ENCODE measurements around the gene PODXL. TPM values are rescaled to one million over a fixed set of nuclear protein-coding genes. Genes with fewer than 3 reads are reported as not detected.

PODXL gene
- 100 to 1,000 TPM; 692 to 723 (median 710) TPM for polyA plus RNA-seq (ENCODE audit: insufficient read length in 4 of 4)

- no peak for DNase-seq (ENCODE audit: low read depth in 4 of 4, low spot score in 2 of 4)
These were observed at the start of gene PODXL for GRCh38 chr7:131556053-131556908. Gene PODXL, minus strand, starts transcription at chr7:131556628. Its CDS starts 269 bp downstream, at chr7:131556359.

GRCh38 chr7:131605280-131605878 is 49.0 kb upstream of the PODXL start:
- DNase-seq (ENCODE audit: low read depth in 4 of 4, low spot score in 2 of 4): no peak

GRCh38 chr7:131604841-131605279 is 48.4 kb upstream of the PODXL start:
- no peak for DNase-seq (ENCODE audit: low read depth in 4 of 4, low spot score in 2 of 4)

- no peak for DNase-seq (ENCODE audit: low read depth in 4 of 4, low spot score in 2 of 4)
These were observed 47.5 kb upstream of the PODXL start for GRCh38 chr7:131603932-131604331.

- DNase-seq (ENCODE audit: low read depth in 4 of 4, low spot score in 2 of 4): no peak
These were observed 46.6 kb upstream of the PODXL start for GRCh38 chr7:131602994-131603372.

GRCh38 chr7:131602304-131602993 is 46.0 kb upstream of the PODXL start:
- DNase-seq (ENCODE audit: low read depth in 4 of 4, low spot score in 2 of 4): no peak

- DNase-seq (ENCODE audit: low read depth in 4 of 4, low spot score in 2 of 4): no peak
These were observed 43.9 kb upstream of the PODXL start for GRCh38 chr7:131600085-131600881.

- no peak for DNase-seq (ENCODE audit: low read depth in 4 of 4, low spot score in 2 of 4)
These were observed 40.4 kb upstream of the PODXL start for GRCh38 chr7:131596785-131597184.

- DNase-seq (ENCODE audit: low read depth in 4 of 4, low spot score in 2 of 4): no peak
These were observed 39.3 kb upstream of the PODXL start for GRCh38 chr7:131595699-131596098.

- no peak for DNase-seq (ENCODE audit: low read depth in 4 of 4, low spot score in 2 of 4)
These were observed 35.4 kb upstream of the PODXL start for GRCh38 chr7:131591687-131592319.

GRCh38 chr7:131587315-131587923 is 31.0 kb upstream of the PODXL start:
- no peak for DNase-seq (ENCODE audit: low read depth in 4 of 4, low spot score in 2 of 4)

- DNase-seq (ENCODE audit: low read depth in 4 of 4, low spot score in 2 of 4): no peak
These were observed 30.3 kb upstream of the PODXL start for GRCh38 chr7:131586759-131587158.

GRCh38 chr7:131586259-131586658 is 29.8 kb upstream of the PODXL start:
- DNase-seq (ENCODE audit: low read depth in 4 of 4, low spot score in 2 of 4): no peak

GRCh38 chr7:131583430-131583829 is 27.0 kb upstream of the PODXL start:
- DNase-seq (ENCODE audit: low read depth in 4 of 4, low spot score in 2 of 4): no peak

- no peak for DNase-seq (ENCODE audit: low read depth in 4 of 4, low spot score in 2 of 4)
These were observed 25.0 kb upstream of the PODXL start for GRCh38 chr7:131581241-131582051.

- DNase-seq (ENCODE audit: low read depth in 4 of 4, low spot score in 2 of 4): no peak
These were observed 22.2 kb upstream of the PODXL start for GRCh38 chr7:131578602-131579001.

GRCh38 chr7:131574741-131575140 is 18.3 kb upstream of the PODXL start:
- no peak for DNase-seq (ENCODE audit: low read depth in 4 of 4, low spot score in 2 of 4)

GRCh38 chr7:131570401-131570800 is 14.0 kb upstream of the PODXL start:
- no peak for DNase-seq (ENCODE audit: low read depth in 4 of 4, low spot score in 2 of 4)

- no peak for DNase-seq (ENCODE audit: low read depth in 4 of 4, low spot score in 2 of 4)
These were observed 12.5 kb upstream of the PODXL start for GRCh38 chr7:131568970-131569369.

Data from left renal cortex interstitium (tissue), 4 donors.